Liver (tissue), 2 donors: Measurements from ENCODE around the gene RAC2.

ENCODE experiments used
- TF ChIP-seq, protein P1 (sequence below): IDR thresholded peaks from 2 replicates; pipeline ENCODE4 v1.6.1; 2016; ENCODE audit warnings: antibody characterized with exemption, mild to moderate bottlenecking
- TF ChIP-seq, protein P2 (sequence below): fragments of 150-350 bp; IDR thresholded peaks from 2 replicates; pipeline ENCODE4 v1.5.1; 2017; ENCODE audit warnings: improper control_type of control experiment, low read depth, low read length; ENCODE audit not compliant: missing input control
- TF ChIP-seq, protein P3 (sequence below): IDR thresholded peaks from 2 replicates; pipeline ENCODE4 v1.6.1; 2016; ENCODE audit warnings: antibody characterized with exemption
- donor health status: healthy.

DNA sequence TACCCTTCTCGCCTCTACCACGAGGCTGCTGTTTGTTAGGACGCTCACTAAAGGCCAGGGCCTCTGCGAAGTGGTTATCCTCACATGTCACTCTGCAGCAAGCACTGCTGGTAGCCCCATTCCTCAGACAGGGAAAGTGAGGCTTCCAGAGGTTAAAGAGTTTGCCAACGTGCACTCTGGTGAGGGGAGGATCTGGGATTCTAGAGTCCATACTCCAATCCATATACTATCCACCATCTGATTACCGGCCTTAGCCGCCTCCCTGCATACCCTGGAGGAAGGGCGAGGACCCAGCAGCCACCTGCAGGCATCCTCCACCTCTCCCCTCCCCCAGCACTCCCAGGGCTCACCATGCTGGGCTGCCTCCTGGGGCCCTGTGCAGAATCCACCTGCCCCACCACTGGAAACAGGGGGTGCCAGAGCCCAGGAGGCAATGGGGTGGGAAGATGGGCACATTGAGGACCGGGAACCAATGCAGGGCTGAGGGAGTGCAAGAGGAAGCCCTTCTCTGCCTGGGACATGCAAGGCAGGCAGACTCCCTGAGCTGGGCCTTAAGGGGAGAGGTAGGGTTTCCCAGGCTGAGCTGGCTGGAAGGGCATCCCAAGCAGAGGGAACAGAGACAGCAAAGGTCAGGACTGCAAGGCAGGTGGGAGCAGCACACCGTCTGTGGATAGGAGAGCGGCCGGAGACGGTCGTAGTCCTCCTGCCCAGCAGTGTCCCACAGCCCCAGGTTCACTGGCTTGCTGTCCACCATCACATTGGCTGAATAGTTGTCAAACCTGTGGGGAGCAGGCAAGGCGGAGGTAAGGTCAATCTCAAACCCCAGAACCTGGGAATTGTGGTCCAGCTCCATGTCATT is 11.7 kb downstream of the RAC2 start:
- TF ChIP-seq, protein P1, sequence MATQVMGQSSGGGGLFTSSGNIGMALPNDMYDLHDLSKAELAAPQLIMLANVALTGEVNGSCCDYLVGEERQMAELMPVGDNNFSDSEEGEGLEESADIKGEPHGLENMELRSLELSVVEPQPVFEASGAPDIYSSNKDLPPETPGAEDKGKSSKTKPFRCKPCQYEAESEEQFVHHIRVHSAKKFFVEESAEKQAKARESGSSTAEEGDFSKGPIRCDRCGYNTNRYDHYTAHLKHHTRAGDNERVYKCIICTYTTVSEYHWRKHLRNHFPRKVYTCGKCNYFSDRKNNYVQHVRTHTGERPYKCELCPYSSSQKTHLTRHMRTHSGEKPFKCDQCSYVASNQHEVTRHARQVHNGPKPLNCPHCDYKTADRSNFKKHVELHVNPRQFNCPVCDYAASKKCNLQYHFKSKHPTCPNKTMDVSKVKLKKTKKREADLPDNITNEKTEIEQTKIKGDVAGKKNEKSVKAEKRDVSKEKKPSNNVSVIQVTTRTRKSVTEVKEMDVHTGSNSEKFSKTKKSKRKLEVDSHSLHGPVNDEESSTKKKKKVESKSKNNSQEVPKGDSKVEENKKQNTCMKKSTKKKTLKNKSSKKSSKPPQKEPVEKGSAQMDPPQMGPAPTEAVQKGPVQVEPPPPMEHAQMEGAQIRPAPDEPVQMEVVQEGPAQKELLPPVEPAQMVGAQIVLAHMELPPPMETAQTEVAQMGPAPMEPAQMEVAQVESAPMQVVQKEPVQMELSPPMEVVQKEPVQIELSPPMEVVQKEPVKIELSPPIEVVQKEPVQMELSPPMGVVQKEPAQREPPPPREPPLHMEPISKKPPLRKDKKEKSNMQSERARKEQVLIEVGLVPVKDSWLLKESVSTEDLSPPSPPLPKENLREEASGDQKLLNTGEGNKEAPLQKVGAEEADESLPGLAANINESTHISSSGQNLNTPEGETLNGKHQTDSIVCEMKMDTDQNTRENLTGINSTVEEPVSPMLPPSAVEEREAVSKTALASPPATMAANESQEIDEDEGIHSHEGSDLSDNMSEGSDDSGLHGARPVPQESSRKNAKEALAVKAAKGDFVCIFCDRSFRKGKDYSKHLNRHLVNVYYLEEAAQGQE: no peak
- TF ChIP-seq, protein P2, sequence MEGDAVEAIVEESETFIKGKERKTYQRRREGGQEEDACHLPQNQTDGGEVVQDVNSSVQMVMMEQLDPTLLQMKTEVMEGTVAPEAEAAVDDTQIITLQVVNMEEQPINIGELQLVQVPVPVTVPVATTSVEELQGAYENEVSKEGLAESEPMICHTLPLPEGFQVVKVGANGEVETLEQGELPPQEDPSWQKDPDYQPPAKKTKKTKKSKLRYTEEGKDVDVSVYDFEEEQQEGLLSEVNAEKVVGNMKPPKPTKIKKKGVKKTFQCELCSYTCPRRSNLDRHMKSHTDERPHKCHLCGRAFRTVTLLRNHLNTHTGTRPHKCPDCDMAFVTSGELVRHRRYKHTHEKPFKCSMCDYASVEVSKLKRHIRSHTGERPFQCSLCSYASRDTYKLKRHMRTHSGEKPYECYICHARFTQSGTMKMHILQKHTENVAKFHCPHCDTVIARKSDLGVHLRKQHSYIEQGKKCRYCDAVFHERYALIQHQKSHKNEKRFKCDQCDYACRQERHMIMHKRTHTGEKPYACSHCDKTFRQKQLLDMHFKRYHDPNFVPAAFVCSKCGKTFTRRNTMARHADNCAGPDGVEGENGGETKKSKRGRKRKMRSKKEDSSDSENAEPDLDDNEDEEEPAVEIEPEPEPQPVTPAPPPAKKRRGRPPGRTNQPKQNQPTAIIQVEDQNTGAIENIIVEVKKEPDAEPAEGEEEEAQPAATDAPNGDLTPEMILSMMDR: no peak
- TF ChIP-seq, protein P3, sequence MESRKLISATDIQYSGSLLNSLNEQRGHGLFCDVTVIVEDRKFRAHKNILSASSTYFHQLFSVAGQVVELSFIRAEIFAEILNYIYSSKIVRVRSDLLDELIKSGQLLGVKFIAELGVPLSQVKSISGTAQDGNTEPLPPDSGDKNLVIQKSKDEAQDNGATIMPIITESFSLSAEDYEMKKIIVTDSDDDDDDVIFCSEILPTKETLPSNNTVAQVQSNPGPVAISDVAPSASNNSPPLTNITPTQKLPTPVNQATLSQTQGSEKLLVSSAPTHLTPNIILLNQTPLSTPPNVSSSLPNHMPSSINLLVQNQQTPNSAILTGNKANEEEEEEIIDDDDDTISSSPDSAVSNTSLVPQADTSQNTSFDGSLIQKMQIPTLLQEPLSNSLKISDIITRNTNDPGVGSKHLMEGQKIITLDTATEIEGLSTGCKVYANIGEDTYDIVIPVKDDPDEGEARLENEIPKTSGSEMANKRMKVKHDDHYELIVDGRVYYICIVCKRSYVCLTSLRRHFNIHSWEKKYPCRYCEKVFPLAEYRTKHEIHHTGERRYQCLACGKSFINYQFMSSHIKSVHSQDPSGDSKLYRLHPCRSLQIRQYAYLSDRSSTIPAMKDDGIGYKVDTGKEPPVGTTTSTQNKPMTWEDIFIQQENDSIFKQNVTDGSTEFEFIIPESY: no peak
